ENCODE data around the gene PXMP2.
"Not testable (repeated sequence)": the region's sequence is repeated elsewhere in the genome, so short reads cannot be mapped to it uniquely, and the experiment has no call there.

The PXMP2 gene

GRCh38 chr12:132746613-132747012, 59.2 kb downstream of the PXMP2 start:
- TF ChIP-seq POLR2A (IDR thresholded peaks at IDR 0.05; ENCODE audit: low read depth, low read length) (no peak), TAF1 (IDR thresholded peaks at IDR 0.05; ENCODE audit: borderline replicate concordance, low read depth, low read length) (no peak), POLR2AphosphoS5 (IDR thresholded peaks at IDR 0.05; ENCODE audit: low read depth, low read length) (no peak)
- DNase-seq (ENCODE audit: insufficient read length) (no peak), FAIRE-seq (no peak)

GRCh38 chr12:132747395-132747794, 60.0 kb downstream of the PXMP2 start:
- DNase-seq (ENCODE audit: insufficient read length) (no peak), FAIRE-seq (no peak)
- TF ChIP-seq POLR2AphosphoS5 (IDR thresholded peaks at IDR 0.05; ENCODE audit: low read depth, low read length): no peak
- no peak for TF ChIP-seq POLR2A (IDR thresholded peaks at IDR 0.05; ENCODE audit: low read depth, low read length)
- no peak for TF ChIP-seq TAF1 (IDR thresholded peaks at IDR 0.05; ENCODE audit: borderline replicate concordance, low read depth, low read length)

- DNase-seq (ENCODE audit: insufficient read length): no peak
- TF ChIP-seq TAF1 (IDR thresholded peaks at IDR 0.05; ENCODE audit: borderline replicate concordance, low read depth, low read length) (no peak), POLR2AphosphoS5 (IDR thresholded peaks at IDR 0.05; ENCODE audit: low read depth, low read length) (no peak), POLR2A (IDR thresholded peaks at IDR 0.05; ENCODE audit: low read depth, low read length) (no peak)
- FAIRE-seq: no peak
These were observed 60.5 kb downstream of the PXMP2 start for GRCh38 chr12:132747896-132748295.

GRCh38 chr12:132748319-132748718, 60.9 kb downstream of the PXMP2 start:
- TF ChIP-seq POLR2AphosphoS5 (IDR thresholded peaks at IDR 0.05; ENCODE audit: low read depth, low read length) (no peak), POLR2A (IDR thresholded peaks at IDR 0.05; ENCODE audit: low read depth, low read length) (no peak), TAF1 (IDR thresholded peaks at IDR 0.05; ENCODE audit: borderline replicate concordance, low read depth, low read length) (no peak)
- DNase-seq (ENCODE audit: insufficient read length) (no peak), FAIRE-seq (no peak)

- FAIRE-seq; DNase-seq (ENCODE audit: insufficient read length): not testable (repeated sequence)
These were observed 66.3 kb downstream of the PXMP2 start for GRCh38 chr12:132753670-132754069.

- DNase-seq (ENCODE audit: insufficient read length) (no peak), FAIRE-seq (no peak)
- TF ChIP-seq POLR2A (IDR thresholded peaks at IDR 0.05; ENCODE audit: low read depth, low read length): no peak
- no peak for TF ChIP-seq TAF1 (IDR thresholded peaks at IDR 0.05; ENCODE audit: borderline replicate concordance, low read depth, low read length)
- no peak for TF ChIP-seq POLR2AphosphoS5 (IDR thresholded peaks at IDR 0.05; ENCODE audit: low read depth, low read length)
These were observed 67.0 kb downstream of the PXMP2 start for GRCh38 chr12:132754160-132754932.

Data from GM12892 (cell line).